Right atrium auricular region (tissue), 2 donors: ENCODE measurements around the gene PKNOX1. TPM values are rescaled to one million over a fixed set of nuclear protein-coding genes. Genes with fewer than 3 reads are reported as not detected.
"Not testable (repeated sequence)": the region's sequence is repeated elsewhere in the genome, so short reads cannot be mapped to it uniquely, and the experiment has no call there.

ENCODE experiments used
- DNase-seq: peaks from one replicate; pipeline ENCODE4 v3.0.0-alpha.2; 2019; ENCODE audit warnings: low spot score
- H3K27ac ChIP-seq, 2 donors: fragments of 200-600 bp; sonication (generic); 1 replicate in 1 of 2; 2 replicates in 1 of 2; pipeline ENCODE4 v1.5.1; 2016 to 2019
- H3K27me3 ChIP-seq, 2 donors: fragments of 200-600 bp; sonication (generic); one replicate each; pipeline versions ENCODE4 v1.5.1 to v1.6.0; 2017 to 2019
- H3K36me3 ChIP-seq: fragments of 200-600 bp; sonication (generic); one replicate; pipeline ENCODE4 v1.5.1; 2016
- H3K4me1 ChIP-seq, 2 donors: fragments of 200-600 bp; sonication (generic); one replicate each; pipeline versions ENCODE4 v1.5.1 to v1.6.0; 2017 to 2019
- H3K4me3 ChIP-seq, 2 donors: fragments of 200-600 bp; sonication (generic); 1 replicate in 1 of 2; 2 replicates in 1 of 2; pipeline ENCODE4 v1.5.1; 2017 to 2019; ENCODE audit warnings: mild to moderate bottlenecking in 1 of 2, moderate library complexity in 1 of 2
- H3K9me3 ChIP-seq, 2 donors: fragments of 200-600 bp; sonication (generic); one replicate each; pipeline ENCODE4 v1.5.1; 2019
- total RNA-seq, 2 donors: library from RNA; depleted of rRNA; stranded (reverse); fragments of >200 nt; gene quantifications; one replicate each; pipeline ENCODE4 v1.1.0, GENCODE V29; 2016

The PKNOX1 gene
- total RNA-seq, 2 donors from 2014 or later = 7.5 to 10.1 TPM

DNA sequence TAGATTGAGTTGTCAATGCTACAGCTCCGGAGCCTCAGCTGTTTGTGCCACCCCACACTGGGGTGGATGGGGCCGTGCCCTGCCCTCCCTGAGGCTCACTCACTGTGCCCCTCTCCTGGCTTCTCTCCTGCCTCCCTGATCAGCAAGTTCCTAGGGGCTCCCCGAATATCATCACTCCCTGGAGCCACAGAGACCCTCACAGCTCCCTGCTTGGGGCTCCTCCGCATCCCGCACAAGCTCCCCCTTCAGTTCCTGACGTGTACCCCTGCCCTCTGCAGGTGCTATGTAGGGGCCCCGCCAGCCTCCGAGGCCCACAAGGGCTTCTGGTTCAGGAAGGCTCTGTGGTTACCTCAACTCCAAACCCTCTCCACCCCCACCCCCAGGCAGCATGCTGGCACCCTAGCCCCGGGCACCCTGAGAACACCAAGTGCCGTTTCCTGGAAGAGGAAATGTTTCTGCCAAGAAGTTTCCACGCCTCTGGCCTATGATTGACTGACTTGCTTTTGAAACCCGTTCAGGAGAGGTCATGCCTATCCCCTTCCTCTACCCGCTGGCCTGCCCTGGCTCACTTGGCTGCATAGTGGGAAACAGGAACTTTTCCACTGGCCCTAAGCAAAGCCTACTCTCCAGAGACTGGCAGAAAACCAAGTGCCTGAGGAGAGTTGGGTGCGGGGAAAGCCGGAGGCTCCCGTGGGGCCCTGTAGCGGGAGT is 71.0 kb downstream of the PKNOX1 start:
- not testable (repeated sequence) for H3K4me3 ChIP-seq, H3K36me3 ChIP-seq, H3K27me3 ChIP-seq, H3K27ac ChIP-seq, DNase-seq, H3K9me3 ChIP-seq, H3K4me1 ChIP-seq

DNA sequence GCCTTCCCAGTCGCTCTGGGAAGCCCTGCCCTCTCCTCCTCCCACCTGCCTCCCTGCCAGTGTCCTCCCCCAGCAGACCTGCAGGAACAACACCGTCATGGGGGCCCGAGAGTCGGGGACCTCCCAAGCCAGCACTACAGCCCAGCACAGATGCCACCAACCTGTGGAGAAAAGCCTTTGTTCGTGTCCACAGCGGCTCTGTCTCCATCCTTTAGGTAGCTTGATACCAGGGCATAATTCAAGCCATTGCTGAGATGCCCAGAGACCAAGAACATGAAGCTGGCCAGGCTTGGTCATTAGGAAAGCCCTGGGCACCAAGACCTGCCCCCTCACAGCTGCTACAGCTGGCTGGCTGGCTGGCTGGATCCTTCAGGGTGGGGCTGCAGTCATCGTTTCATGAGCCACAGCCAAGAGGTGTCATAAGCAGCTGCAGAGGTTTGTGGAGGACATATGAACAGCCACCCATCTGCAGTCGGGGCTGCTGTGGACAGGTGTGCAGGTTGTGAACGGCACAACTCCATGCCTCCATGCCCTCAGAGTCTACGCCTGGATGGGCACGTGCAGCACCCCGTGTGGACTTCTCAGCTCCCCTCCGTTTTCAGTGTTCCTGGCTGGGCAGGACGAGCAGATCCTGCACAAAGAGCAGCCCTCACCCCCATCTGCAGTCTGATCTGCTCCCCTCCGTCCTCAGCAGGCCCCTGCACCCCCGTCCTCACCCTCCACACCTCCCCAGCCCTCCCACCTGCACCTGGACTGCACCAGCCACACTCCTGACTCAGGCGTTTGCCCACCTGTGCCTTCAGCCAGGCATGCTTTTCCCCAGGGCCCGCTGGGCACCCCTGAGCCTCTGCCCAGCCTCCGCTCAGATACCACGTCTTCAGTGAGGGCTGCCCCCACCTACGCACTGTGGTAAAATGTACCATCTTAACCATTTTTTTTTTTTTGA is 71.8 kb downstream of the PKNOX1 start:
- DNase-seq, H3K9me3 ChIP-seq, H3K27me3 ChIP-seq, H3K4me3 ChIP-seq, H3K4me1 ChIP-seq, H3K27ac ChIP-seq, H3K36me3 ChIP-seq: not testable (repeated sequence)

GRCh38 chr21:43053112-43053511 is 78.8 kb downstream of the PKNOX1 start:
- not testable (repeated sequence) for DNase-seq, H3K27ac ChIP-seq, H3K4me3 ChIP-seq, H3K36me3 ChIP-seq, H3K9me3 ChIP-seq, H3K27me3 ChIP-seq, H3K4me1 ChIP-seq

DNA sequence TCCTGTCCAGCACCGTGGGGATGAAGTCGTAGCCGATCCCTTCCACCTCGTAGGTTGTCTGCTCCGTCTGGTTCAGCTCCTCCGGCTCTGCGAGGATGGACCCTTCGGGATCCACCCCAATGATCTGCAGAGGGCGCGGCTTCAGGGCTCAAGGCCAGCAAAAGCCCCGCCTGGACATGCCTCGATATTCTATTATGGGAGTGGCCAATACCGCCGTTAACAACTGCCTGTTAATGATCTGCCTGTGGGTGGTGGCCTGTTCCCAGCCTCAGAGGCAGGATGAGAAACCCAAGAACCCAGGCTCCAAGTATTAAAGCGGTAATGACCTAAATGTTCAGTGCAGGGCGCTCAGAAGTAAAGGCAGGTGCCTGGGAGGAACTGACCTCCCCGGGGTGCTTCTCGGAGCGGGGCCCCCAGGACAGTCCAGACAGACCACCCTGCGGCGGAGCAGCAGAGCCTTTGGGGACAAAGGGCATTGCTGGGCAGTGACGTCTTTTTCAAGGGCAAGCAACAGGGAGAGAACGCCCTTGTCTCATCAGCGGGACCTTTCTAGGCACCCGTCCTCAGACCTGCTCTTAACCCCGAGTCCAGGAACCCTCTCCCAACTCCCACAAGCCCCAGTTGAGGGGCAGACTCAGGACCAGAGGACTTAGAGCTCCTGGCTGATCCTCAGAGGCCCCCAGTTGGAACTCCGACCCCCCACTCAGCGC is 88.7 kb downstream of the PKNOX1 start:
- not testable (repeated sequence) for H3K27ac ChIP-seq, H3K9me3 ChIP-seq, H3K4me1 ChIP-seq, H3K36me3 ChIP-seq, DNase-seq, H3K4me3 ChIP-seq, H3K27me3 ChIP-seq

- H3K4me1 ChIP-seq, H3K9me3 ChIP-seq, H3K36me3 ChIP-seq, H3K4me3 ChIP-seq, H3K27me3 ChIP-seq, H3K27ac ChIP-seq, DNase-seq: not testable (repeated sequence)
These were observed 90.0 kb downstream of the PKNOX1 start for GRCh38 chr21:43064265-43064917.

GRCh38 chr21:43065991-43066390 is 91.6 kb downstream of the PKNOX1 start:
- DNase-seq, H3K36me3 ChIP-seq, H3K4me3 ChIP-seq, H3K4me1 ChIP-seq, H3K9me3 ChIP-seq, H3K27me3 ChIP-seq, H3K27ac ChIP-seq: not testable (repeated sequence)

- not testable (repeated sequence) for H3K4me1 ChIP-seq
These were observed 92.3 kb downstream of the PKNOX1 start for GRCh38 chr21:43066690-43067089.

GRCh38 chr21:43068065-43068464 is 93.7 kb downstream of the PKNOX1 start:
- not testable (repeated sequence) for H3K4me3 ChIP-seq, H3K27ac ChIP-seq, DNase-seq, H3K27me3 ChIP-seq, H3K4me1 ChIP-seq, H3K36me3 ChIP-seq, H3K9me3 ChIP-seq

More at GRCh38 chr21:43066690-43067089, 92.3 kb downstream of the PKNOX1 start:
- not testable (repeated sequence) for H3K27me3 ChIP-seq, H3K9me3 ChIP-seq, DNase-seq, H3K4me3 ChIP-seq, H3K27ac ChIP-seq, H3K36me3 ChIP-seq

GRCh38 chr21:43069682-43070081 is 95.3 kb downstream of the PKNOX1 start:
- DNase-seq, H3K27me3 ChIP-seq, H3K9me3 ChIP-seq, H3K27ac ChIP-seq, H3K36me3 ChIP-seq, H3K4me3 ChIP-seq, H3K4me1 ChIP-seq: not testable (repeated sequence)

DNA sequence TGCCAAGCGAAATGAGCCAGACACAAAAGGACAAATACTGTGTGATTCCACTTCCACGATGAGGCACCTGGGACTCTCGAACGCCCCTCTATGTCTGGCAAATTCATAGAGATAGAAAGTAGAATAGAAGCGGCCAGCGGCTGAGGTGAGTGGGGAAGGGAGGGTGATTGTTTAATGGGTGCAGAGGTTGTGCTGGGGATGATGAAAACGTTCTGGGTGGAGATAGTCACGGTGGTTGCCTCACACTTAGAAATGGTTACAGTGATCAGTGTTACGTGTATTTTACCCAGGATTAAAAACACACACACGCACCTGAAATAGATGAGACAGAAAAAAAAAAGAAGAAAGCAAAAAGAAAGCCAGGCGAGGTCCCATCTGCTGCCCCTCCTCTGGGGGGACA is 98.4 kb downstream of the PKNOX1 start:
- not testable (repeated sequence) for H3K9me3 ChIP-seq, DNase-seq

DNA sequence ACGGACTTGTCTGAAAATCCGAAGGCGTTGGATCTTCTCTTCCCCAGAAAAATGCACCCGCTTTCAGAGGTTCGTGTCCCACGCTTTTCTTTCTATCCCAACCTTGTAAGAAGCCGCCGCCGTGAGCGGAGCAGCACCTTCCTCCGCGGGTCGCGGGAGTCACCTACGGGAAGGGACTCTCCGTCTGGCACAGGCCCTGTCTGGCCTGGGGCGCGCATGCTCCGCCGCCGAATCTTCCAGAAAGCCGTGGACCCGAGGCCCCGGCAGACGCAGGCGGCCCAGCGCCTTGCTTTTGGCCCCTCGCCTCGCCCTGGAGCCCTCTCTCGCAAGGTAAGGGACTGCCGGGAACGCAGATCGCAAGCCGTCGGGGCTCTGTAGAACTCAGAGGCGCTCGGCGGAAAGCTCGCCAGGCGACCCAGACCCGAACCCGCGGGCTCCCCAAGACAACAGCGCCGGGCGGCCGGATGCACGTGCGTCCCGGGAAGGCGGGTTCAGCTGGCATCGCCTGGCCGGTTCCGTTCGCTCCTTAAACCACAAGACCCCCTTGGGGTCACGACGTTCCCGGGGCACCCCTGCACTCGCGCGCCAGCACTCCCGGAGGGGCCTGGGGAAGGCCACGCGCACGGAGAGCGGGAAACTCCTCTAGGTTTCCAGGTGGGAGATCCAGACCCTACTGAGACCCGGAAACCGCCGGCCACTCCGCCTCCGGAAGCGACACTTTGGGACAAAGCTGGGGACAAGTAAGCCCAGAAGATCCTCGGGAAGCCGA is 100.2 kb downstream of the PKNOX1 start:
- H3K27ac ChIP-seq, H3K4me1 ChIP-seq, H3K9me3 ChIP-seq, H3K27me3 ChIP-seq, H3K4me3 ChIP-seq, H3K36me3 ChIP-seq, DNase-seq: not testable (repeated sequence)

More for the DNA sequence above, 98.4 kb downstream of the PKNOX1 start:
- not testable (repeated sequence) for H3K4me3 ChIP-seq, H3K27me3 ChIP-seq, H3K36me3 ChIP-seq, H3K4me1 ChIP-seq, H3K27ac ChIP-seq

DNA sequence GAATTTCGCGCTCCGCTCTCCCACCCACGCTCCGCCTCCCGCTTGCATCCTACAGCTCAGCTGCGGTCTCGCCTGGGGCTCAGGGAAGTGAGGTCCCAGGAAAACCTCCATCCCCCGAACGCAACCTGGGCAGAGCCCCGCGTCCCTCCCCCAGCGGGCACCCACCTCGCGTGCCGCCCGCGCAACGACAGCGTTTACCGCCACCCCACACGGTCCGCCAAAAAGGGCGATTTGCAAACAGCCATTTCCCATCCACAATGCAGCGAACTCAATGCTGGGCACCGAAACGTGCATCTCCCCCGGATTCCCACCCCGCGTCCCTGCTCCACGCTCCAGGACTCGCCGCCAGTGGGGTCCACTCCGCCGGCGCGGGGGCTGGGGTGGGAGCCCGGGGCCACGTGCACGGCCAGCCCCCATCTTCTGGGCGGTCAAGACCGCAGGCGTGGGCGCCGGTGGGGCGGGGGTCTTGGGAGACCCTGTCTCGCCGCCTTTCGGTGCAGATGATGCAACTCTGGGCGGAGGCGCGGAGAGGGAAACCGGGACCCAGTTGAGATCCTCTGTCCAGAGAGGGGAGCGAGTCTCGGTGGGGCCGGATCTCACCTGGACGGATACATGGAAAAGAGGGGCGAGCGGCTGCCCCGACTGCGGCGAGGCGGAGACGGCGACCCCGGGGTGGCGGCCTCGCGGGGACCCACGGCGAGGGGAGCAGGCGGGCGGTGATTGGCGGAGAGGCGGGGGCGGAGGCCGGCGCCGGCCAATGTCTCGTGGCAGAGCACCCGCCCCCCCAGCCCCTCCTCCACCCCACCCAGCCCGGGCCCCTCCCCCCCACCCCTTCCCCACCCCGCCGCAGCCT is 101.0 kb downstream of the PKNOX1 start, which contains the start of gene CBS:
TSS of gene CBS (minus strand) at position 666 of the 853 bp plus-strand sequence. CDS start 3,642 bp downstream, outside the sequence.
- H3K27me3 ChIP-seq, H3K36me3 ChIP-seq, H3K4me1 ChIP-seq, H3K9me3 ChIP-seq, DNase-seq, H3K27ac ChIP-seq, H3K4me3 ChIP-seq: not testable (repeated sequence)
